SK-N-MC (cell line): ENCODE results near the gene ARID2.

Experiments used
- DNase-seq: peaks from one replicate; pipeline ENCODE4 v3.0.0-alpha.2; 2011; ENCODE audit warnings: low read depth, low spot score
- H3K27ac ChIP-seq: fragments of 200-600 bp; sonication (generic); 2 replicates; pipeline ENCODE4 v1.5.1; 2016; ENCODE audit warnings: mixed run types
- H3K36me3 ChIP-seq: fragments of 200-600 bp; sonication (generic); 2 replicates; pipeline ENCODE4 v1.6.1; 2017; ENCODE audit warnings: antibody characterized with exemption, low read length, mixed read lengths; ENCODE audit not compliant: insufficient read depth
- H3K4me3 ChIP-seq: fragments of 200-600 bp; sonication (generic); 2 replicates; pipeline ENCODE4 v1.5.1; 2016
- H3K9ac ChIP-seq: fragments of 200-600 bp; sonication (generic); 2 replicates; pipeline ENCODE4 v1.8.0; 2017; ENCODE audit warnings: mixed run types, mixed read lengths; ENCODE audit not compliant: insufficient read length
- H3K9me3 ChIP-seq: fragments of 200-600 bp; sonication (generic); 2 replicates; pipeline ENCODE4 v1.6.1; 2017; ENCODE audit warnings: low read depth, mild to moderate bottlenecking, antibody characterized with exemption, low read length, moderate library complexity, mixed read lengths
- EZH2 ChIP-seq: fragments of 200-600 bp; sonication (generic); IDR thresholded peaks from one replicate; pipeline ENCODE4 v1.6.1; 2017; ENCODE audit warnings: antibody characterized with exemption
- FOXP2 ChIP-seq: optimal IDR thresholded peaks from 2 replicates; pipeline ENCODE3; 2011; ENCODE audit warnings: mild to moderate bottlenecking, moderate library complexity; ENCODE audit not compliant: insufficient read depth; ENCODE audit errors: extremely low read length, control extremely low read depth
- POLR2AphosphoS5 ChIP-seq: IDR thresholded peaks from 2 replicates; pipeline ENCODE4 v1.6.1; 2012; ENCODE audit warnings: mild to moderate bottlenecking, low read depth, low read length, borderline replicate concordance

The ARID2 gene

DNA sequence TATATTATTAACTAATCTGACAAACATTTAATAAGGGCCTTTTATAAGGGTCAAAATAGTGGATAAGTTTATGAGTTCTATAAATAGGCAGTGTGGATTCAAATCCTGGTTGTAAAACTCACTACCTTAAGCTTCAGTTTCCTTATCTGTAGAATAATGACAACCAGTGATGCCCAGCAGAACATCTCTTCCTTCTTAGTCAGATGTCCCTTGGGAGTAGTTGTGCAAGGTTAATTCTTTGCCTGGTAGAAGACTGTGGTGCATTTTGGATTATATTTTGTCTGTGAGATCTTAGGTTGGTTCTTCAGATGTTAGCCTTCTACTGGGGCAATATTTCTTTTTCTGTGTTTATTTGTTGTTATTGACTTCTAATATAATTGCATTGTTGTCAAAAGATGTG, 59.5 kb downstream of the ARID2 start:
- DNase-seq, result peak; percentile 42

DNA sequence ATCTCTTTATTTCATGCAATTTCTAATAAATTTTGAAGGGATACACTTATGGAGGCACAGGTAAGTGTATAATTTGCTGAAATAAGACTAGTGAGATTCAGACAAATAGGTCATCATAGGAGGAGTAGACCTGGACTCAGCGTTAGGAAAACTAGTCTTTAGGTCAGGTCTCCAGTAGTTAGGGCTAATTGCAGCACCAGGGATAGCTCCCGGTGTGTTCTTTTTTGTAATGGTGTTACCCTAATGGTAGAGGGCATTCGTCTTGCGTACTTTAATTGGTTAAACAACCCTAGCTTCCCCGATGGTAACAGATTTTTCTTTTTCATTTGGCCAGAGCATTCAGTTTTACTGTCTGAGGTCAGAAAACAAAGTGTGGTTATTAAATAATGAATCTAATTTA, 64.9 kb downstream of the ARID2 start:
- TF ChIP-seq POLR2AphosphoS5 (no peak), FOXP2 (no peak), EZH2 (no peak)
- H3K9ac ChIP-seq, result no peak overlapping the region
- no peak overlapping the region for H3K27ac ChIP-seq
- H3K4me3 ChIP-seq, result no peak overlapping the region
- H3K36me3 ChIP-seq, result peaks cover 14% of the 10 kb centered on the region
- H3K9me3 ChIP-seq, result no peaks in the 10 kb centered on the region
- DNase-seq, result no peak

More for the DNA sequence above, 59.5 kb downstream of the ARID2 start:
- Histone ChIP-seq H3K9me3 (no peaks in the 10 kb centered on the region), H3K36me3 (peaks cover 3% of the 10 kb centered on the region), H3K9ac (no peak overlapping the region), H3K4me3 (no peak overlapping the region), H3K27ac (no peak overlapping the region)
- TF ChIP-seq POLR2AphosphoS5, result no peak
- no peak for TF ChIP-seq EZH2
- no peak for TF ChIP-seq FOXP2

DNA sequence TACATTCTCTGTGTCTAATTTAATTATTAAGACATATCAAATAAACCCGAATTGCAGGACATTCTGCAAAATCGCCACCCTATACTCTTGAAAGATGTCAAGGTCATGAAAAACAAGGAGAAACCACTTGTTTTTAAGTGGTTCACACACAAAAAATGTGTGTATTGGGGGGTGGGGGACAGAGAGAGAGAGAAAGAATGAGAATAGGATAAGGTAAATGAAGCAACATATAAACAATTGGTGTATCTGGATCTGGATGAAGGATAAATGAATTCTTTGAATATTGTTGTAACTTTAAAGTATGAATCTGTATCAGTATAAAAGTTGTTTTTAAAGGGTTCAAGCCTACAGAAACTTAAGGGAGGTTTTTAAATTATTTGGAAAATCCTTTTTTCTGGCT, 72.1 kb downstream of the ARID2 start:
- Histone ChIP-seq H3K4me3 (no peak overlapping the region), H3K36me3 (peaks cover 26% of the 10 kb centered on the region), H3K9me3 (no peaks in the 10 kb centered on the region; the same call in 1 of the 2 replicates), H3K9ac (no peak overlapping the region), H3K27ac (no peak overlapping the region)
- TF ChIP-seq EZH2 (no peak), POLR2AphosphoS5 (no peak), FOXP2 (no peak)
- no peak for DNase-seq

GRCh38 chr12:45803111-45803510, 73.6 kb downstream of the ARID2 start:
- Histone ChIP-seq H3K36me3 (peaks cover 24% of the 10 kb centered on the region), H3K9me3 (no peaks in the 10 kb centered on the region; the same call in 1 of the 2 replicates), H3K27ac (no peak overlapping the region), H3K4me3 (no peak overlapping the region), H3K9ac (no peak overlapping the region)
- TF ChIP-seq POLR2AphosphoS5 (no peak), EZH2 (no peak), FOXP2 (no peak)
- DNase-seq, result no peak

- Histone ChIP-seq H3K4me3 (no peak overlapping the region), H3K36me3 (peaks cover 65% of the 10 kb centered on the region), H3K27ac (no peak overlapping the region), H3K9ac (no peak overlapping the region), H3K9me3 (no peaks in the 10 kb centered on the region)
- DNase-seq, result no peak
- TF ChIP-seq EZH2 (no peak), POLR2AphosphoS5 (no peak), FOXP2 (no peak)
These were observed 87.1 kb downstream of the ARID2 start for GRCh38 chr12:45816652-45817051.

- no peak for DNase-seq
- Histone ChIP-seq H3K27ac (no peak overlapping the region), H3K4me3 (no peak overlapping the region), H3K36me3 (peaks cover 72% of the 10 kb centered on the region), H3K9me3 (no peaks in the 10 kb centered on the region; the same call in 1 of the 2 replicates), H3K9ac (no peak overlapping the region)
- TF ChIP-seq EZH2, result no peak
- TF ChIP-seq FOXP2, result no peak
- no peak for TF ChIP-seq POLR2AphosphoS5
These were observed 98.5 kb downstream of the ARID2 start for GRCh38 chr12:45827974-45828373.

GRCh38 chr12:45828402-45828801, 98.9 kb downstream of the ARID2 start:
- DNase-seq, result no peak
- no peak overlapping the region for H3K4me3 ChIP-seq
- peaks cover 68% of the 10 kb centered on the region for H3K36me3 ChIP-seq
- no peak overlapping the region for H3K27ac ChIP-seq
- H3K9ac ChIP-seq, result no peak overlapping the region
- no peaks in the 10 kb centered on the region; the same call in 1 of the 2 replicates for H3K9me3 ChIP-seq
- no peak for TF ChIP-seq EZH2
- TF ChIP-seq POLR2AphosphoS5, result no peak
- no peak for TF ChIP-seq FOXP2

GRCh38 chr12:45831590-45831989, 102.1 kb downstream of the ARID2 start:
- Histone ChIP-seq H3K4me3 (no peak overlapping the region), H3K9ac (no peak overlapping the region), H3K27ac (no peak overlapping the region), H3K36me3 (peaks cover 66% of the 10 kb centered on the region), H3K9me3 (no peaks in the 10 kb centered on the region; the same call in 1 of the 2 replicates)
- no peak for DNase-seq
- TF ChIP-seq FOXP2 (no peak), POLR2AphosphoS5 (no peak), EZH2 (no peak)

- TF ChIP-seq POLR2AphosphoS5 (no peak), EZH2 (no peak), FOXP2 (no peak)
- Histone ChIP-seq H3K36me3 (peaks cover 66% of the 10 kb centered on the region), H3K9ac (no peak overlapping the region)
These were observed 103.9 kb downstream of the ARID2 start for GRCh38 chr12:45833401-45833800.

More at GRCh38 chr12:45833401-45833800, 103.9 kb downstream of the ARID2 start:
- H3K9me3 ChIP-seq, result no peaks in the 10 kb centered on the region; the same call in 1 of the 2 replicates
- no peak for DNase-seq
- H3K27ac ChIP-seq, result peak overlapping the region; percentile 7; the same call in 1 of the 2 replicates
- no peak overlapping the region for H3K4me3 ChIP-seq
